Measurements from ENCODE around the gene ZBTB7C.

DNA sequence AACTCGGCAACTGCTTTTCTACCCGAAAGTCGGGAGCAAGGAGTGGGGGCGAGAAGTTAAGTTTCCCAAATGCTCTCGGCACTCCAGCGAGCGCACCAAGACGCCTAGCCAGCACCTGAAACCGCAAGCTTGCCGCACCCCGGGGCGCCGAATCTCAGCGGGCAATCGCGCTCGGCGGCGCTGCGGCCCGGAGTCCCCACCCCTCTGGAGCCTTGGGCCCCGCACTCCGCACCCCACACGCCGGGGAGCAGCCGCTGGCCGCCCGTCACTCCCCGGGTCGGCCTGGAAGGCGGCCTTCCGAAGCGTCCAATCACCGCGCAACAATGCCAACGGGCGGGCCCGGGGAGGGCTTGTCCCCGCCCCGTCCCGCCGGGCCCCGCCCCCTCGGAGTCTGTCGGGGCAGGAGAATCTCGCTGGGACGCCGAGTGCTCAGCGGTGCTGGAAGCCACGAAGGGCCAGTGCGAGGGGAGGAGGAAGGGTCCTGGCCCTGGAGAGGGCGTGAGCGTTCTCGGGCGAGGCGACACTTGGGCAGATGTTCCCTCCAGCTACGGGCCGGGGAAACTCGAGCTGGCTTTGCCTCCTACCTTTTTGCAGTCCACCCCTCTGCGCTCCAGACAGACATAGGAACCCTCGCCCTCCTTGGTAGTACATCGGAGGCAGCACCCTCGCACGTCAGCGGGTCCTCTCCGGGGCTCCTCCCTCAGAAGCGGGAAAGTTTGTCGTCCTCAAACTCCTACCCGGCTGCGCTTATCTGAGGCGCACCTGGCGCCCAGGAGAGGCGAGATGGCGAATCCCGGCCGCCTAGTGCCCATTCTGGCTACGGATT lies 1.1 kb upstream of the ZBTB7C start:
- TF ChIP-seq CTCF (conservative IDR thresholded peaks at IDR 0.05) (peak; percentile 19; the same call in 1 of the 2 replicates), ZFX (IDR thresholded peaks at IDR 0.05) (no peak)
